Breast epithelium (tissue), 3 donors: ENCODE measurements around the gene DUS1L.

Source experiments
- POLR2A ChIP-seq: fragments of 450-650 bp; IDR thresholded peaks from one replicate; pipeline ENCODE4 v1.6.1; 2016; ENCODE audit warnings: antibody characterized with exemption, mild to moderate bottlenecking, moderate library complexity
- POLR2AphosphoS5 ChIP-seq, 3 donors: sonication (generic); formaldehyde crosslinking; IDR thresholded peaks; one replicate each; pipeline ENCODE4 v1.6.1; 2017; ENCODE audit warnings: antibody characterized with exemption in 3 of 3
- TF ChIP-seq, protein P1 (sequence below), 3 donors: fragments of 450-650 bp; IDR thresholded peaks; one replicate each; pipeline ENCODE4 v1.5.1; 2016 to 2017; ENCODE audit warnings: antibody characterized with exemption in 3 of 3, mild to moderate bottlenecking in 3 of 3, moderate library complexity in 3 of 3

GRCh38 chr17:82081966-82082365, 16.4 kb upstream of the DUS1L start:
- TF ChIP-seq POLR2A, result no peak
- TF ChIP-seq, protein P1, sequence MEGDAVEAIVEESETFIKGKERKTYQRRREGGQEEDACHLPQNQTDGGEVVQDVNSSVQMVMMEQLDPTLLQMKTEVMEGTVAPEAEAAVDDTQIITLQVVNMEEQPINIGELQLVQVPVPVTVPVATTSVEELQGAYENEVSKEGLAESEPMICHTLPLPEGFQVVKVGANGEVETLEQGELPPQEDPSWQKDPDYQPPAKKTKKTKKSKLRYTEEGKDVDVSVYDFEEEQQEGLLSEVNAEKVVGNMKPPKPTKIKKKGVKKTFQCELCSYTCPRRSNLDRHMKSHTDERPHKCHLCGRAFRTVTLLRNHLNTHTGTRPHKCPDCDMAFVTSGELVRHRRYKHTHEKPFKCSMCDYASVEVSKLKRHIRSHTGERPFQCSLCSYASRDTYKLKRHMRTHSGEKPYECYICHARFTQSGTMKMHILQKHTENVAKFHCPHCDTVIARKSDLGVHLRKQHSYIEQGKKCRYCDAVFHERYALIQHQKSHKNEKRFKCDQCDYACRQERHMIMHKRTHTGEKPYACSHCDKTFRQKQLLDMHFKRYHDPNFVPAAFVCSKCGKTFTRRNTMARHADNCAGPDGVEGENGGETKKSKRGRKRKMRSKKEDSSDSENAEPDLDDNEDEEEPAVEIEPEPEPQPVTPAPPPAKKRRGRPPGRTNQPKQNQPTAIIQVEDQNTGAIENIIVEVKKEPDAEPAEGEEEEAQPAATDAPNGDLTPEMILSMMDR (IDR thresholded peaks at IDR 0.05), result no peak
- TF ChIP-seq POLR2AphosphoS5 (IDR thresholded peaks at IDR 0.05), result no peak
